Natural killer cell treated with Interleukin-12 subunit alpha and Interleukin-12 subunit beta and Interleukin-15 and Interleukin-18, amount 100 ng/mL, for 72 hours (primary cell): ENCODE measurements around the gene ADARB2. TPM values are rescaled to one million over a fixed set of nuclear protein-coding genes. Genes with fewer than 3 reads are reported as not detected.

ENCODE experiments used
- ATAC-seq, 2 donors: fragments of 150-1000 bp; cut with Tn5 transposase in 1 of 2; sonication (Bioruptor Pico), chemical (Tn5 transposase) in 1 of 2; 2 replicates each; pipeline ENCODE4 v1.10.0; 2021
- DNase-seq: peaks from one replicate; pipeline ENCODE4 v3.0.0; 2022; ENCODE audit warnings: low spot score
- H3K27ac Mint-ChIP-seq, 2 donors: 1 replicate in 1 of 2; 2 replicates in 1 of 2; pipeline ENCODE4 v1.8.0; 2022; ENCODE audit warnings: mixed read lengths in 2 of 2, mild to moderate bottlenecking in 1 of 2, moderate library complexity in 1 of 2
- H3K27me3 Mint-ChIP-seq, 2 donors: 1 replicate in 1 of 2; 2 replicates in 1 of 2; pipeline ENCODE4 v1.8.0; 2022; ENCODE audit warnings: mixed read lengths in 2 of 2
- H3K36me3 Mint-ChIP-seq: one replicate; pipeline ENCODE4 v1.8.0; 2022; ENCODE audit warnings: mixed read lengths
- H3K4me1 Mint-ChIP-seq, 2 donors: 1 replicate in 1 of 2; 2 replicates in 1 of 2; pipeline ENCODE4 v1.8.0; 2022; ENCODE audit warnings: low read depth in 2 of 2, mixed read lengths in 2 of 2, mild to moderate bottlenecking in 1 of 2
- H3K4me3 Mint-ChIP-seq: one replicate; pipeline ENCODE4 v1.8.0; 2022; ENCODE audit warnings: mixed read lengths
- H3K9me3 Mint-ChIP-seq: 2 replicates; pipeline ENCODE4 v1.8.0; 2022; ENCODE audit warnings: mixed read lengths
- total RNA-seq, 2 donors: library from RNA; stranded (reverse); gene quantifications; one replicate each; pipeline ENCODE4 v1.2.3, GENCODE V29; 2022

The ADARB2 gene
- total RNA-seq, 2 donors from 2014 or later = not detected

DNA sequence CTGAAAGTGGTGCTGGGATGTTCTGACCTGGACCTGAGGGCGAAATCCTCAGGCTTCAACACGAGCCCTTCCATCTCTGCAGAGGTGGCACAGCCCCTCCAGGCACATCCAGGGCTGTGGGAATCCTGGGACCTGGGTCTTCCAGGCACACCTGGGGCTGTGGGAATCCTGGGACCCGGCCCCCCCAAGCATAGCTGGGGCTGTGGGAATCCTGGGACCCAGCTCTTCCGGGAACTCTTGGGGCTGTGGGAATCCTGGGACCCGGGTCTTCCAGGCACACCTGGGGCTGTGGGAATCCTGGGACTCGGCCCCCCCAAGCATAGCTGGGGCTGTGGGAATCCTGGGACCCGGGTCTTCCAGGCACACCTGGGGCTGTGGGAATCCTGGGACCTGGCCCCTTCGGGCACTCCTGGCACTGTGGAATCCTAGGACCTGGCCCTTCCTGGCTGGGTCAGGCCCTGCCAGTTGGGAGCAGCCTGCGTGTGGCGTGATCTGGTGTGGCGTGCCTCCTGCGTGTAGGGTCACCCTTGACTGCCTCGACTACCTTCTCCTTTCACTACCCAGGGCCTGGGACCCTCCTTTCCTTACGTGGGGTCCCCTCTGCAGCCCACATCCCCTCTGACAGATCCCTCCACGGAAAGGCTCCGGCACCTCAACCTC is 557.1 kb downstream of the ADARB2 start:
- H3K9me3 Mint-ChIP-seq = no peaks in the 10 kb centered on the region
- H3K27ac Mint-ChIP-seq = no peak overlapping the region
- DNase-seq (no peak), ATAC-seq (no peak)
- H3K36me3 Mint-ChIP-seq = no peaks in the 10 kb centered on the region
- H3K27me3 Mint-ChIP-seq = peaks cover 0 to 11% of the 10 kb centered on the region in 2 donors
- H3K4me3 Mint-ChIP-seq = no peak overlapping the region
- peaks cover 0 to 2% of the 10 kb centered on the region in 2 donors for H3K4me1 Mint-ChIP-seq

DNA sequence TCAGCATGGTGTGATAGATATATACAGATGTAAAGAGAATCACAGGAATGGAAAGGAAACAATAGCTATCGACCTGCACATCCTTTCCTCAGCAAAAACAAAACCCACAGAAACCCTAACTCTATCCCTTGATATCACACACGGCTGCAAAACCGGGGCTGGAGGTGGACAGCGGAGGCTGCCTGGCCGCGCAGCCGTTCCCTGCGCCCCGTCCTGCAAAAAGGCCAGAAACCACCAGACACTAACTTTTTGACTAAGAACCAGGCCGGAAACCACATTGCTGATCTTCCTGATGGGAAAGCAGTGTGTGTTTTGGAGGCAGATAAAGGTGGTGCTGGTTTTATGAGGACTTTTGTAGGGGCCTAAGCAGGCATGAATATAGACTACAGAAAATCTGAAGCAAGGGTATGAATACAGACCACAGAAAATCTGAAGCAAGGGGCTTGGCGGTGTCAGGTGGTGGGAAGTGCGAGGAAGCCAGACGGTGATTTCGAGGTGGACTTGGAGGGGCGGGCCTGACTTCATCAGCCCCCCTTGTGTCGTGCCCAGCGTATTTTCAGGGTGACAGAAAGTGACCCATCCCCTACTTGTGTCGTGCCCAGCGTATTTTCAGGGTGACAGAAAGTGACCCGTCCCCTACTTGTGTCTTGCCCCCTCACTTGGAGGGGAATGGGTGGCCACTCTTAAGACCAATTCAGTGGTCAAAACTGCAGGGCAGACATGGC is 557.8 kb downstream of the ADARB2 start:
- H3K9me3 Mint-ChIP-seq = no peaks in the 10 kb centered on the region
- H3K27ac Mint-ChIP-seq = no peak overlapping the region
- H3K4me1 Mint-ChIP-seq = peaks cover 0 to 5% of the 10 kb centered on the region in 2 donors
- no peak for ATAC-seq
- peaks cover 0 to 11% of the 10 kb centered on the region in 2 donors for H3K27me3 Mint-ChIP-seq
- no peak for DNase-seq
- no peaks in the 10 kb centered on the region for H3K36me3 Mint-ChIP-seq
- H3K4me3 Mint-ChIP-seq = no peak overlapping the region

DNA sequence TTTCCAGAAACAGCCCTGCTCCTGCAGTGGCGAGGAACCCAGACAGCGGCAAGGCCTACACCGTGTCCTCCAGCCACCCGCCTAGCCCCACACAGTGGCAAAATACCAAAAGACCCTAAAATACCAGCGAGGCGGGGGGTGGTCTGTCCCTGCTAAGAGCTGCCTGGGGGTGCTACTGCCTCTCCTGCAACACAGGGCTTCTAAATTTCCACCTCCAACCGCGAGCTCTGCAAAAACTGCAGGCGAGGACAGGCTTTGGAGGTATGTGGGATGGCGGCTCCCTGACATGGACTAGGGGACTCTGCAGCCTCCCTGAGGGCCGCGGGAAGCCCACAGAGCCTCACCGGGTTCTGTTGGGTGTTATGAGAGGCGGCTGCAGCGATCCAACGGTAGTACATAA is 558.8 kb downstream of the ADARB2 start:
- Mint-ChIP-seq H3K27me3 (peaks cover 0 to 11% of the 10 kb centered on the region in 2 donors), H3K4me1 (peaks cover 0 to 5% of the 10 kb centered on the region in 2 donors), H3K9me3 (no peaks in the 10 kb centered on the region), H3K36me3 (no peaks in the 10 kb centered on the region), H3K27ac (no peak overlapping the region), H3K4me3 (no peak overlapping the region)
- ATAC-seq (no peak), DNase-seq (no peak)

DNA sequence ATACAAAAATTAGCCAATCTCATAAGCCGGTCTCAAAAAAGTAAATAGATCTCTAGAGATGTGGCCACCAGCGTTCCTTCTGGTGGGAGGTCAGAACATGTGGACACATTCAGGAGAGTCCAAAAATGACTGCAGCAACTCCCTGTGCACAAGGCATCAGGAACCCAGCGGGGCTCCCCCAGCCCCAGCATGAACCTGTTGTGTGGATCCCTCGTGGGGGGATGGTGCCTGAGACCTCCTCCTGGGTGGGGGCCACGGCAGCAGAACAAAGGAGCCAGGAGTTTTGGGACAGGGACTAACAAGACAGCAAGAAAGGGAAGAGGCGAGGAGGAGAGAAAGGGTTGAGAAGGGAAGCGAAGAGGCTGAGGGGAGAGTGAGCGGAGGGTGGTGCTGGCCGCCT is 559.4 kb downstream of the ADARB2 start:
- DNase-seq (no peak), ATAC-seq (no peak)
- H3K27ac Mint-ChIP-seq = no peak overlapping the region
- no peaks in the 10 kb centered on the region for H3K9me3 Mint-ChIP-seq
- peaks cover 0 to 11% of the 10 kb centered on the region in 2 donors for H3K27me3 Mint-ChIP-seq
- H3K4me1 Mint-ChIP-seq = peaks cover 0 to 5% of the 10 kb centered on the region in 2 donors
- no peak overlapping the region for H3K4me3 Mint-ChIP-seq
- H3K36me3 Mint-ChIP-seq = no peaks in the 10 kb centered on the region

DNA sequence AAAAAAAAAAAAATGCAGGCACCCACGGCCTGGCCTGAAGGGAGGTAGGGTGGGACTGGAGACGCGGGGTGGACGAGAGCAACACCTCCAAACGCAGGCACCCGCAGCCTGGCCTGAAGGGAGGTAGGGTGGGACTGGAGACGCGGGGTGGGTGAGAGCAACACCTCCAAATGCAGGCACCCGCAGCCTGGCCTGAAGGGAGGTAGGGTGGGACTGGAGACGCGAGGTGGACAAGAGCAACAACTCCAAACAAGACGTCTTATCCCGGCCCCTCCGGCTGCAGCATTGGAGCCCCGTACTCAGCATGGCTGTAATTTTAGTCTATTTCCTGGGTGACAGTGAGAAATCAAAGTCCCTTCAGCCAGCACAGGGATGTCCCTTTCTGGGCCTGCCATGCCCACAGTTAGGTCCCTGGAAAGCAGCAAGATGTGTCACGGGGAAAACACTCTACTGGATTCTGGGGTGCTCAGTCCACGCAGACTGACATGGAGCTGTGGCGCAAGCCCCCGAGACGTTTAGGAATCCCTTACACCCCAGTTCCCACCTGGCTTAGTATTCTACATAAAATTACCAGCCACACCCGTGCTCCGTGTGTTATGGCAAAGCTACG is 561.3 kb downstream of the ADARB2 start:
- no peaks in the 10 kb centered on the region for H3K36me3 Mint-ChIP-seq
- no peaks in the 10 kb centered on the region for H3K9me3 Mint-ChIP-seq
- no peak for ATAC-seq
- no peak overlapping the region for H3K4me3 Mint-ChIP-seq
- peaks cover 0 to 11% of the 10 kb centered on the region in 2 donors for H3K27me3 Mint-ChIP-seq
- DNase-seq = no peak
- peaks cover 0 to 5% of the 10 kb centered on the region in 2 donors for H3K4me1 Mint-ChIP-seq
- no peak overlapping the region for H3K27ac Mint-ChIP-seq

DNA sequence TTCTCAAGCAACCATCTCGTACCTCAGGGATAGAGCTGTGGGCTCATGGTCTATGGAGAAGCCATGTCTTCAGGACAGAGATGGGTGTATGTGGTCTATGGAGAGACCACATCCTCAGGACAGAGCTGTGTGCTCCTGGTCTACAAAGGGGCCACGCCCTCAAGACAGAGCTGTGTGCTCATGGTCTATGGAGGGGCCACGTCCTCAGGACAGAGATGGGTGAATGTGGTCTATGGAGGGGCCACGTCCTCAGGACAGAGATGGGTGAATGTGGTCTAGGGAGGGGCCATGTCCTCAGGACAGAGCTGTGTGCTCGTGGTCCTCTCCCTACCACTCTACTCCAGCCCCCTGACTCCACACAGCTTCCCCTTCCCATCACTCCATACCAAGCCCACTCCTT is 563.3 kb downstream of the ADARB2 start:
- ATAC-seq (no peak), DNase-seq (no peak)
- no peaks in the 10 kb centered on the region for H3K27me3 Mint-ChIP-seq
- no peak overlapping the region for H3K4me3 Mint-ChIP-seq
- peaks cover 0 to 5% of the 10 kb centered on the region in 2 donors for H3K4me1 Mint-ChIP-seq
- H3K36me3 Mint-ChIP-seq = no peaks in the 10 kb centered on the region
- H3K9me3 Mint-ChIP-seq = no peaks in the 10 kb centered on the region
- H3K27ac Mint-ChIP-seq = no peak overlapping the region

DNA sequence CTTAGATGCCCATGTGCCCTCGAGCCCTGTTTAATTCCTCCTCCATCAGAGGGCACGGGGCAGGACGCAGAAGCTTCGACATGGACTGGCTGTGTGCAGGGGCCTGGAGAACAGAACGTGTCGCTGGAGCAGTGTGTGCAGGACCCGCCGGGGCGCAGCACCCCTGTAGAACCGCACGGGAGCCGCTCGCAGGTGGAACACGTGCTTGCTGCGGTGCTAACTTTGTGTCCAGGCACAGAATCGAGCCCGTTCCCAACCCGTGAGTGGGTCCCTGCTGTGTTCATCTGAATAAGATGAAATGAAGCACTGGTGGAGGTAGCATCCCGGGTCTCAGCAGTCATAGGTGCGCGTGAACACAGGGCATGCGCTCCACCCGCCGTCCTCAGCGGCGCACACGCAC is 564.2 kb downstream of the ADARB2 start:
- ATAC-seq = no peak
- H3K4me1 Mint-ChIP-seq = peaks cover 0 to 5% of the 10 kb centered on the region in 2 donors

DNA sequence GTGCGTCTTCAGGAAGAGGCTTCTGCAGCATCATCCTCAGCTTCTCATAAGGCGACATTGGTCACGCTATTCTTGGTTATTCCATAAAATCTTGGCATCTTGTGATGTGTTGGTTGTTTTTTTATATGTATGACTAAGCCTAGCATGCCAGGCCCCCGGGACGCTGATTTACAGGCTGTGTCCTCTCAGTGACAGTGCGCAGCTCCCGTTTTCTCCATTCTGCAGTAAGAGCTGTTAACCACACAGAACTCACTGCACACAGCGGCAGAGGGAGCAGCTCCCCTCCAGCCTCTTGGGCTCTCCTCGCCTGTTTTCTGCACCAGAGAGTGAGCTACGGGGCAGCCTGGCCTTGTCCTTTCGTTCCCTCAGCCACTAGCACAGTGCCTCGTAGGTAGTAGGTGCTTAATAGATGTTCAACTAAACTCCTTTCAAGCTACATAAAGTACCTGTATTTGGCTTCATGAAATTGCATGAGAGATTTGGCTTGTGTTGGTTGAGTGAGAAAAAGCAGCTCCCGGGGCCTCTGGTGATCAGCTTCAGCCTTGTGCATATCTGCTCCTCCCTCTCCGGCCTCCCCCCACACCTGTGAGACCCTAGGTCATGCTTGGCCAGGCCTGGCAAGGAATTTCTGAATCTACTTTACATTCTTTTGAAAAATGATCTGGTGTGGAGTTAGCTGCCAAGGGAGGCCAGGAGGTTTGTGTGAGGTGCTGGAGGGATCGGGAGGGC is 564.9 kb downstream of the ADARB2 start:
- Mint-ChIP-seq H3K36me3 (no peaks in the 10 kb centered on the region), H3K27me3 (peaks cover 0 to 2% of the 10 kb centered on the region in 2 donors), H3K4me1 (peaks cover 0 to 5% of the 10 kb centered on the region in 2 donors), H3K27ac (no peak overlapping the region), H3K9me3 (no peaks in the 10 kb centered on the region), H3K4me3 (no peak overlapping the region)
- DNase-seq (peak; percentile 39), ATAC-seq (no peak)

More for the DNA sequence above, 564.2 kb downstream of the ADARB2 start:
- no peaks in the 10 kb centered on the region for H3K27me3 Mint-ChIP-seq
- H3K9me3 Mint-ChIP-seq = no peaks in the 10 kb centered on the region
- no peak overlapping the region for H3K4me3 Mint-ChIP-seq
- H3K27ac Mint-ChIP-seq = no peak overlapping the region
- DNase-seq = no peak
- no peaks in the 10 kb centered on the region for H3K36me3 Mint-ChIP-seq

DNA sequence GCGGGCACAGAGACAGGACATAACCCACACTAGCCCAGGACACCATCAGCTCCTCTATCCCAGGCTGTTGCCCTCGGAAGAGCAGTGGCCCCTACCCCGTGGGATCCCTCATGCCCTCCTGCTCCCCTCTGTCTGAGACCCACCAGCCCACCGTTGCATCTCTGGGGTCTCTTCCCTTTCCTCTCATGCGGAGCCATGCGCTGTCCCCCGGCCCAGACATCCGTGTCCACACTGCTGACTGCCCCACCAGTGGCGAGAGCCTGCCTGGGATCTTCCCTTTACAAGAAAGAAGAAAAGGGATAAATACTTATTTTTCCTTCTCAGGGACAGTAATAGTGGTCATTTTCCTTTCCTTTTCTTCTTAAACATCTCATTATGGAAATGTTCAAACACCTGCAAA is 565.7 kb downstream of the ADARB2 start:
- H3K27ac Mint-ChIP-seq = no peak overlapping the region
- no peaks in the 10 kb centered on the region for H3K9me3 Mint-ChIP-seq
- H3K4me3 Mint-ChIP-seq = no peak overlapping the region
- peaks cover 0 to 5% of the 10 kb centered on the region in 2 donors for H3K4me1 Mint-ChIP-seq
- H3K27me3 Mint-ChIP-seq = peaks cover 0 to 3% of the 10 kb centered on the region in 2 donors
- ATAC-seq (peak in 1 of 2 donors; percentile 8), DNase-seq (no peak)
- no peaks in the 10 kb centered on the region for H3K36me3 Mint-ChIP-seq

DNA sequence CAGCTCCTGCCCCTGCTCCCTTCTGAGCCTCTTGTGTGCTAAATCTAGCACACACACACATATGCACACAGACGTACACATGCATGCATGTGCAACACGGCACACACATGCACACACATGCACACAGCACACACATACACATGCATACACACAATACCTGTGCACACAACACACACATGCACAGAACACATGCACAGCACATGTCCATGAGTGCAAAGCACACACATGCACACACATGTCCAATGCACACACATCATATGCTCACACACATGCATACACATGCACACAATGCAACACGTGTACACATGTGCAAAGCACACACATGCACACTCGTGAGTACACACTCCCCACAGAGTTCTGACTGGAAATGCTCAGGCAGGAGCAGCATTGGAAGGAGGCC is 566.1 kb downstream of the ADARB2 start:
- DNase-seq = no peak
- H3K4me1 Mint-ChIP-seq = peaks cover 0 to 5% of the 10 kb centered on the region in 2 donors
- no peak overlapping the region for H3K27ac Mint-ChIP-seq
- no peaks in the 10 kb centered on the region for H3K9me3 Mint-ChIP-seq
- H3K4me3 Mint-ChIP-seq = no peak overlapping the region
- peak in 1 of 2 donors; percentile 22 for ATAC-seq
- H3K27me3 Mint-ChIP-seq = peaks cover 0 to 3% of the 10 kb centered on the region in 2 donors
- no peaks in the 10 kb centered on the region for H3K36me3 Mint-ChIP-seq

DNA sequence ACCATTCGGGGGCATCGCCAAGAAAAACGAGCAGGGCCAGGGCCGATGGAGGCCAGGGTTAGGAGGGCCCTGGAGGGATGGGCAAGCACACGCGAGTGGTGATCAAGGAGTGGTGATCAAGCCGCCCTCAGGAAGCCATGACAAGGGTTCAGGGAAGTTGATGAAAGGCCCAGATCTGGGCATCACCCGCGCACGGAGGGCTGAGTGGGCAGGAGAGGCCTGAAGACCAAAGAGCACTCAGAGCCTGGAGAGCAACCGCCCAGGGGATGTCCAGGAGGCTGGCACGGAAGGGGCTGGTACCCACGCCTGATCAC is 566.5 kb downstream of the ADARB2 start:
- H3K9me3 Mint-ChIP-seq = no peaks in the 10 kb centered on the region
- peaks cover 0 to 3% of the 10 kb centered on the region in 2 donors for H3K27me3 Mint-ChIP-seq
- H3K36me3 Mint-ChIP-seq = no peaks in the 10 kb centered on the region
- H3K4me1 Mint-ChIP-seq = peaks cover 0 to 5% of the 10 kb centered on the region in 2 donors
- DNase-seq (peak; percentile 15), ATAC-seq (no peak)
- H3K4me3 Mint-ChIP-seq = no peak overlapping the region
- H3K27ac Mint-ChIP-seq = no peak overlapping the region

DNA sequence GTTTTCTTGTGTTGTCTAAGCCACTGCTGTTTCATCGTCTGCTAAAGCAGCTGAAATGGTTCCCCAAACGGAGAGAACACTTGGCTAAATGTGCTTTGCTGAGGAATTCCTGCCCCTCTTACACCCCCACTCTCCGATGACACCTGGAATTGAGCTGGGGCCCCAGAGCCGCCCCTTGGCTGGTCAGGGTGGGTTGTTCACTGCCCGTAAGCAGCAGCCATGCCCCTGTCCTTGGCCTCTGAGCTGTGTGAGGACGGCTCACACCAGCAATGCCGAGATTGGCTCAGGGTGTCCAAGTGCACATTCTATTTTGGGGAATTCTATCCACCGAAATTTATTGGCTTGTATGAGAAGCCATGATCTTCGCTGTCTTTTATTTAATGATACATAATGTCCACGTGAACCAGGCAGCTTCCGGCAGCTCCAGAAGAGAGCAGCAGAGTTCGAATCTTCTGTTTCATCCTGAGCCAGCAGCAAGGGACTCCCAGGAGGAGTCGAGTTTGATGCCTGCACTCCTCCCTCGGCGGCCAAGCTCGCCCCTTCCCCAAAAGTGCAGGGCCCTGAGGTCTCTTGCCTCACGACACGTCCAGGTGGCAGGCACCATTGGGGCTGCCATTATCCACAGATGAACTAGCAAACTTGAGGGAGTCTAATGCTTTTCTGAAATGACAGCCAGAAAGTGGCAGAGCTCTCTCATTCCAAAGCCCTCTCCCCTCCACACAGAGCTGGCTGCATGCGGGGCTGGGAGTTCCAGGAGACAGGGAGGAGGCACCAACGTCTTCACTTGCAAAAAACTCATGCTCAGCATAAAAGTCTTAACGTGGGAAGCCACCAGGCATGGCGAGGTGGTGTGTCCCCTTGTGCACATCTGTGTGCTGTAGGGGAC is 567.1 kb downstream of the ADARB2 start:
- Mint-ChIP-seq H3K27ac (no peak overlapping the region), H3K4me3 (no peak overlapping the region), H3K27me3 (peaks cover 3 to 4% of the 10 kb centered on the region in 2 donors), H3K4me1 (peaks cover 0 to 4% of the 10 kb centered on the region in 2 donors), H3K9me3 (no peaks in the 10 kb centered on the region), H3K36me3 (no peaks in the 10 kb centered on the region)
- no peak for ATAC-seq
- DNase-seq = peak; percentile 49
